ENCODE results near the gene SSR1. TPM values are rescaled to one million over a fixed set of nuclear protein-coding genes. Genes with fewer than 3 reads are reported as not detected.
A peak's percentile ranks its signal among the peaks of the same experiment; 100 is the strongest.
"Not testable (repeated sequence)": the region's sequence is repeated elsewhere in the genome, so short reads cannot be mapped to it uniquely, and the experiment has no call there.

SSR1 gene
- total and polyA plus RNA-seq, 2 experiments from 2014 or later, result 65.3 to 70.2 TPM

DNA sequence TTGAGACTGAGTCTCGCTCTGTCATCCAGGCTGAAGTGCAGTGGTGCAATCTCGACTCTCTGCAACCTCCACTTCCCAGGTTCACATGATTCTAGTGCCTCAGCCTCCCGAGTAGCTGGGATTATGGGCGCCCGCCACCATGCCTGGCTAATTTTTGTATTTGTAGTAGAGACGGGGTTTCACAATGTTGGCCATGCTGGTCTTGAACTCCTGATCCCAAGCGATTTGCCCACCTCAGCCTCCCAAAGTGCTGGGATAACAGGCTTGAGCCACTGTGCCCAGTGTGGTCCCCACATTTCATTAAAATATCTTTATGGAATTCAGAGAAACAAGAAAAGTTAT, 47.6 kb downstream of the SSR1 start:
- H3K36me3 Mint-ChIP-seq (ENCODE audit: low read depth); H3K27ac ChIP-seq (ENCODE audit: low read depth); H3K4me2 ChIP-seq; H3K27ac Mint-ChIP-seq; H3K9me2 ChIP-seq (ENCODE audit: insufficient read depth); DNase-seq (ENCODE audit: low spot score); H3K27me3 ChIP-seq (ENCODE audit: insufficient read depth); H3F3A ChIP-seq (replicated peaks; ENCODE audit: low read depth); H2AFZ ChIP-seq; H3K4me3 ChIP-seq; H3K9me3 Mint-ChIP-seq; H3K4me3 Mint-ChIP-seq; H3K36me3 ChIP-seq (ENCODE audit: insufficient read depth); ATAC-seq; H4K20me1 ChIP-seq (replicated peaks; ENCODE audit: insufficient read depth); H3K79me2 ChIP-seq (replicated peaks; ENCODE audit: insufficient read depth); H3K4me1 ChIP-seq (ENCODE audit: insufficient read depth): not testable (repeated sequence)
- peaks cover 11% of the 10 kb centered on the region for H3K27me3 Mint-ChIP-seq (ENCODE audit: insufficient read depth, low read depth, poor library complexity)
- peaks cover 16% of the 10 kb centered on the region for H3K4me1 Mint-ChIP-seq

- Histone ChIP-seq H3K79me2 (replicated peaks; ENCODE audit: insufficient read depth) (no peaks in the 10 kb centered on the region), H3K4me3 (no peak overlapping the region), H3K27me3 (ENCODE audit: insufficient read depth) (peaks cover 1% of the 10 kb centered on the region; the same call in 1 of the 2 replicates), H3K4me1 (ENCODE audit: insufficient read depth) (peaks cover 10% of the 10 kb centered on the region), H3K36me3 (ENCODE audit: insufficient read depth) (no peaks in the 10 kb centered on the region), H2AFZ (0 out of 2 replicates have a peak overlapping the region, but pooled peaks have one; percentile 28), H3K4me2 (no peak overlapping the region), H3K9me2 (ENCODE audit: insufficient read depth) (no peaks in the 10 kb centered on the region), H4K20me1 (replicated peaks; ENCODE audit: insufficient read depth) (no peaks in the 10 kb centered on the region), H3K27ac (ENCODE audit: low read depth) (no peak overlapping the region), H3F3A (replicated peaks; ENCODE audit: low read depth) (peaks cover 8% of the 10 kb centered on the region)
- Mint-ChIP-seq H3K27ac (no peak overlapping the region), H3K9me3 (no peaks in the 10 kb centered on the region), H3K4me1 (peaks cover 19% of the 10 kb centered on the region), H3K36me3 (ENCODE audit: low read depth) (peaks cover 3% of the 10 kb centered on the region; the same call in 1 of the 3 replicates), H3K4me3 (no peak overlapping the region; the same call in 2 of the 3 replicates), H3K27me3 (ENCODE audit: insufficient read depth, low read depth, poor library complexity) (peaks cover 11% of the 10 kb centered on the region)
- no peak for ATAC-seq
- no peak for DNase-seq (ENCODE audit: low spot score)
- TF ChIP-seq CTCF (conservative IDR thresholded peaks at IDR 0.05; ENCODE audit: low read depth in 2 of 2), result no peak
- TF ChIP-seq EZH2 (IDR thresholded peaks at IDR 0.05; ENCODE audit: low read depth, unreplicated experiment), result no peak
- TF ChIP-seq, protein P1, sequence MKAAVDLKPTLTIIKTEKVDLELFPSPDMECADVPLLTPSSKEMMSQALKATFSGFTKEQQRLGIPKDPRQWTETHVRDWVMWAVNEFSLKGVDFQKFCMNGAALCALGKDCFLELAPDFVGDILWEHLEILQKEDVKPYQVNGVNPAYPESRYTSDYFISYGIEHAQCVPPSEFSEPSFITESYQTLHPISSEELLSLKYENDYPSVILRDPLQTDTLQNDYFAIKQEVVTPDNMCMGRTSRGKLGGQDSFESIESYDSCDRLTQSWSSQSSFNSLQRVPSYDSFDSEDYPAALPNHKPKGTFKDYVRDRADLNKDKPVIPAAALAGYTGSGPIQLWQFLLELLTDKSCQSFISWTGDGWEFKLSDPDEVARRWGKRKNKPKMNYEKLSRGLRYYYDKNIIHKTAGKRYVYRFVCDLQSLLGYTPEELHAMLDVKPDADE (IDR thresholded peaks at IDR 0.05), result no peak
- no peak for TF ChIP-seq STAT1 (IDR thresholded peaks at IDR 0.05; ENCODE audit: unreplicated experiment)
- TF ChIP-seq JUNB (IDR thresholded peaks at IDR 0.05; ENCODE audit: unreplicated experiment), result no peak
- TF ChIP-seq POLR2AphosphoS5 (IDR thresholded peaks at IDR 0.05; ENCODE audit: low read depth), result no peak
- no peak for TF ChIP-seq ZNF331 (CRISPR knock-in tag; IDR thresholded peaks at IDR 0.05; ENCODE audit: low read depth)
- TF ChIP-seq NANOG (IDR thresholded peaks at IDR 0.05; ENCODE audit: borderline replicate concordance), result no peak
- no peak for TF ChIP-seq CREB1 (CRISPR knock-in tag; IDR thresholded peaks at IDR 0.05; ENCODE audit: low read depth)
- TF ChIP-seq, protein P2, sequence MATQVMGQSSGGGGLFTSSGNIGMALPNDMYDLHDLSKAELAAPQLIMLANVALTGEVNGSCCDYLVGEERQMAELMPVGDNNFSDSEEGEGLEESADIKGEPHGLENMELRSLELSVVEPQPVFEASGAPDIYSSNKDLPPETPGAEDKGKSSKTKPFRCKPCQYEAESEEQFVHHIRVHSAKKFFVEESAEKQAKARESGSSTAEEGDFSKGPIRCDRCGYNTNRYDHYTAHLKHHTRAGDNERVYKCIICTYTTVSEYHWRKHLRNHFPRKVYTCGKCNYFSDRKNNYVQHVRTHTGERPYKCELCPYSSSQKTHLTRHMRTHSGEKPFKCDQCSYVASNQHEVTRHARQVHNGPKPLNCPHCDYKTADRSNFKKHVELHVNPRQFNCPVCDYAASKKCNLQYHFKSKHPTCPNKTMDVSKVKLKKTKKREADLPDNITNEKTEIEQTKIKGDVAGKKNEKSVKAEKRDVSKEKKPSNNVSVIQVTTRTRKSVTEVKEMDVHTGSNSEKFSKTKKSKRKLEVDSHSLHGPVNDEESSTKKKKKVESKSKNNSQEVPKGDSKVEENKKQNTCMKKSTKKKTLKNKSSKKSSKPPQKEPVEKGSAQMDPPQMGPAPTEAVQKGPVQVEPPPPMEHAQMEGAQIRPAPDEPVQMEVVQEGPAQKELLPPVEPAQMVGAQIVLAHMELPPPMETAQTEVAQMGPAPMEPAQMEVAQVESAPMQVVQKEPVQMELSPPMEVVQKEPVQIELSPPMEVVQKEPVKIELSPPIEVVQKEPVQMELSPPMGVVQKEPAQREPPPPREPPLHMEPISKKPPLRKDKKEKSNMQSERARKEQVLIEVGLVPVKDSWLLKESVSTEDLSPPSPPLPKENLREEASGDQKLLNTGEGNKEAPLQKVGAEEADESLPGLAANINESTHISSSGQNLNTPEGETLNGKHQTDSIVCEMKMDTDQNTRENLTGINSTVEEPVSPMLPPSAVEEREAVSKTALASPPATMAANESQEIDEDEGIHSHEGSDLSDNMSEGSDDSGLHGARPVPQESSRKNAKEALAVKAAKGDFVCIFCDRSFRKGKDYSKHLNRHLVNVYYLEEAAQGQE (IDR thresholded peaks at IDR 0.05; ENCODE audit: unreplicated experiment), result no peak
- TF ChIP-seq ZNF114 (CRISPR knock-in tag; IDR thresholded peaks at IDR 0.05), result no peak
- TF ChIP-seq EZH2phosphoT487 (IDR thresholded peaks at IDR 0.05; ENCODE audit: unreplicated experiment), result no peak
These were observed 48.2 kb downstream of the SSR1 start for GRCh38 chr6:7264686-7265384.
